Loucy (cell line): Measurements from ENCODE around the gene RPTOR.

Experiments
- CTCF ChIP-seq: fragments of 200-600 bp; sonication (generic); conservative IDR thresholded peaks from 2 replicates; pipeline ENCODE4 v1.5.1; 2014; ENCODE audit warnings: mild to moderate bottlenecking, antibody characterized with exemption, low read length
- EZH2phosphoT487 ChIP-seq: fragments of 200-600 bp; IDR thresholded peaks from 2 replicates; pipeline ENCODE4 v1.6.1; 2018; ENCODE audit warnings: antibody characterized with exemption, mild to moderate bottlenecking, moderate library complexity, borderline replicate concordance

- no peak for TF ChIP-seq CTCF
- TF ChIP-seq EZH2phosphoT487: no peak
These were observed 381.2 kb downstream of the RPTOR start for GRCh38 chr17:80925688-80926335.
